ENCODE results near the gene FCRLB. TPM values are rescaled to one million over a fixed set of nuclear protein-coding genes. Genes with fewer than 3 reads are reported as not detected.

Gene FCRLB
- total and polyA plus RNA-seq, 4 donors, result 0.33 to 2.9 (median 0.57) TPM

GRCh38 chr1:161726473-161727255, 5.3 kb downstream of the FCRLB start:
- Histone ChIP-seq H3K4me3 (ENCODE audit: low read depth in 1 of 3, low read length in 3 of 3) (peak overlapping the region; percentile 63 to 75 (median 74)), H3K27me3 (ENCODE audit: control insufficient read depth in 4 of 4, insufficient read depth in 4 of 4, low read length in 3 of 4) (no peaks in the 10 kb centered on the region), H3K9me3 (ENCODE audit: control insufficient read depth in 4 of 4, low read length in 3 of 4) (no peaks in the 10 kb centered on the region), H3K36me3 (ENCODE audit: control insufficient read depth in 4 of 4, insufficient read depth in 3 of 4, low read depth in 1 of 4, low read length in 3 of 4) (no peaks in the 10 kb centered on the region), H3K4me1 (ENCODE audit: control insufficient read depth in 4 of 4, insufficient read depth in 4 of 4, low read length in 3 of 4) (peaks cover 2 to 17% (median 9%) of the 10 kb centered on the region in 4 donors), H3K9ac (ENCODE audit: low read depth in 1 of 2, low read length in 2 of 2) (peak overlapping the region in 1 of 2 donors; percentile 87), H3K27ac (ENCODE audit: low read depth in 1 of 2, low read length in 2 of 2) (peak overlapping the region; percentile 88 to 92)
- WGBS, result under 1% methylated on average over 83 of the region's 83 CpGs
- DNase-seq (ENCODE audit: low spot score), result peak; percentile 90
- TF ChIP-seq RXRA (IDR thresholded peaks at IDR 0.05) (peak; percentile 20 to 41), NR2F2 (IDR thresholded peaks at IDR 0.05) (no peak), GABPA (IDR thresholded peaks at IDR 0.05 in 1 of 2, conservative IDR thresholded peaks at IDR 0.05 in 1 of 2) (peak in 1 of 2 donors; percentile 31), ZBTB33 (IDR thresholded peaks at IDR 0.05) (no peak), ATF3 (IDR thresholded peaks at IDR 0.05) (no peak), HNF4A (conservative IDR thresholded peaks at IDR 0.05) (no peak), CTCF (IDR thresholded peaks at IDR 0.05; ENCODE audit: low read depth, low read length, missing input control) (peak; percentile 7), SP1 (IDR thresholded peaks at IDR 0.05) (no peak), EGR1 (IDR thresholded peaks at IDR 0.05; ENCODE audit: low read depth in 2 of 2) (peak in 1 of 2 donors; percentile 16), MAX (IDR thresholded peaks at IDR 0.05) (peak; percentile 48)

GRCh38 chr1:161727256-161727924, 6.0 kb downstream of the FCRLB start:
- no peaks in the 10 kb centered on the region for H3K9me3 ChIP-seq (ENCODE audit: control insufficient read depth in 4 of 4, low read length in 3 of 4)
- WGBS, result 2% methylated on average over 38 of the region's 38 CpGs
- H3K27me3 ChIP-seq (ENCODE audit: control insufficient read depth in 4 of 4, insufficient read depth in 4 of 4, low read length in 3 of 4), result no peaks in the 10 kb centered on the region
- peak overlapping the region; percentile 61 to 87 for H3K9ac ChIP-seq (ENCODE audit: low read depth in 1 of 2, low read length in 2 of 2)
- H3K36me3 ChIP-seq (ENCODE audit: control insufficient read depth in 4 of 4, insufficient read depth in 3 of 4, low read depth in 1 of 4, low read length in 3 of 4), result no peaks in the 10 kb centered on the region
- DNase-seq (ENCODE audit: low spot score), result no peak
- TF ChIP-seq NR2F2 (IDR thresholded peaks at IDR 0.05) (no peak), YY1 (IDR thresholded peaks at IDR 0.05) (peak; percentile 30), TAF1 (conservative IDR thresholded peaks at IDR 0.05) (no peak), SP1 (IDR thresholded peaks at IDR 0.05) (peak; percentile 3)
- peak overlapping the region; percentile 87 to 92 for H3K27ac ChIP-seq (ENCODE audit: low read depth in 1 of 2, low read length in 2 of 2)
- peaks cover 2 to 17% (median 9%) of the 10 kb centered on the region in 4 donors for H3K4me1 ChIP-seq (ENCODE audit: control insufficient read depth in 4 of 4, insufficient read depth in 4 of 4, low read length in 3 of 4)
- H3K4me3 ChIP-seq (ENCODE audit: low read depth in 1 of 3, low read length in 3 of 3), result peak overlapping the region; percentile 39 to 67 (median 63)
